ENCODE measurements around the gene IMPACT.

Gene IMPACT

GRCh38 chr18:24479371-24479770 is 52.9 kb downstream of the IMPACT start:
- no peak for DNase-seq (ENCODE audit: low spot score)

GRCh38 chr18:24482821-24483220 is 56.4 kb downstream of the IMPACT start:
- DNase-seq (ENCODE audit: low spot score): no peak

GRCh38 chr18:24485681-24486080 is 59.2 kb downstream of the IMPACT start:
- no peak for DNase-seq (ENCODE audit: low spot score)

- DNase-seq (ENCODE audit: low spot score): no peak
Observed at GRCh38 chr18:24486684-24487083, 60.2 kb downstream of the IMPACT start.

- peak; percentile 58 for DNase-seq (ENCODE audit: low spot score)
Observed at GRCh38 chr18:24488824-24489493, 62.5 kb downstream of the IMPACT start.

GRCh38 chr18:24490539-24490938 is 64.1 kb downstream of the IMPACT start:
- no peak for DNase-seq (ENCODE audit: low spot score)

GRCh38 chr18:24491927-24492834 is 65.7 kb downstream of the IMPACT start:
- no peak for DNase-seq (ENCODE audit: low spot score)

- no peak for DNase-seq (ENCODE audit: low spot score)
Observed at GRCh38 chr18:24494586-24494985, 68.1 kb downstream of the IMPACT start.

GRCh38 chr18:24497031-24497754 is 70.7 kb downstream of the IMPACT start:
- no peak for DNase-seq (ENCODE audit: low spot score)

GRCh38 chr18:24499814-24500213 is 73.3 kb downstream of the IMPACT start:
- DNase-seq (ENCODE audit: low spot score): no peak

- DNase-seq (ENCODE audit: low spot score): no peak
Observed at GRCh38 chr18:24500217-24500616, 73.7 kb downstream of the IMPACT start.

GRCh38 chr18:24500766-24501165 is 74.3 kb downstream of the IMPACT start:
- no peak for DNase-seq (ENCODE audit: low spot score)

GRCh38 chr18:24502667-24503523 is 76.4 kb downstream of the IMPACT start:
- no peak for DNase-seq (ENCODE audit: low spot score)
